Measurements from ENCODE around the gene PI4K2A.
A peak's percentile ranks its signal among the peaks of the same experiment; 100 is the strongest.

The PI4K2A gene

DNA sequence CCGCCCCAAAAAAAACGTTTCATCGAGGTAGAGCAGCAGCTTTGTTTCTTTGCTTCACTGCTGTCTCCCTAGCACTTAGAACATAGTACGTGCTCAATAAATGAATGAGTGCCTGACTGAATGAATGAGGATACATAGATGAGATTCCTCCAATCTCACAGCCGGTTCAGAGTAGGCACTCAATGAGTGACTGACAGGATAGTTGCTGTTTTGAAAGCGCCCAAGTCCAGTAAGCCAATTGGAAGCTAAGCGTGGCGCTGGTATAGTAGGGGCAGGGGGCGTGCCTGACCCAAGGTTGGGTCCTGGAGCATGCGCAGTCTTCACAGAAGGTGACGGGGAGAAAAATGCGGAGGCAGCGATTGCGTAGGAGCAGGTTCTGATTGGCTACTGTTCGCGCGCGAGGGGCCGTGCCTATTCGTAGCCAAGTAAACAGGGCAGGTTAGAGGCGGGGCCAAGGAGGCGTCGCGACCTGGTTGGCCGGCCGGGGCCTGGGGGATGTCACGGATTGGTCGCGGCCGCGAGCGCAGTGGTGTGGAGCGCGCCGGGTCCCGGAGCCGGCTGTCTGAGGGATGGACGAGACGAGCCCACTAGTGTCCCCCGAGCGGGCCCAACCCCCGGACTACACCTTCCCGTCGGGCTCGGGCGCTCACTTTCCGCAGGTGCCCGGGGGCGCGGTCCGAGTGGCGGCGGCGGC lies at the start of gene PI4K2A:
Gene PI4K2A (plus strand): TSS at position 498 of the 694 bp plus-strand sequence. CDS start 72 bp downstream, at position 570.
- DNase-seq, result peak; percentile 99 to 100

DNA sequence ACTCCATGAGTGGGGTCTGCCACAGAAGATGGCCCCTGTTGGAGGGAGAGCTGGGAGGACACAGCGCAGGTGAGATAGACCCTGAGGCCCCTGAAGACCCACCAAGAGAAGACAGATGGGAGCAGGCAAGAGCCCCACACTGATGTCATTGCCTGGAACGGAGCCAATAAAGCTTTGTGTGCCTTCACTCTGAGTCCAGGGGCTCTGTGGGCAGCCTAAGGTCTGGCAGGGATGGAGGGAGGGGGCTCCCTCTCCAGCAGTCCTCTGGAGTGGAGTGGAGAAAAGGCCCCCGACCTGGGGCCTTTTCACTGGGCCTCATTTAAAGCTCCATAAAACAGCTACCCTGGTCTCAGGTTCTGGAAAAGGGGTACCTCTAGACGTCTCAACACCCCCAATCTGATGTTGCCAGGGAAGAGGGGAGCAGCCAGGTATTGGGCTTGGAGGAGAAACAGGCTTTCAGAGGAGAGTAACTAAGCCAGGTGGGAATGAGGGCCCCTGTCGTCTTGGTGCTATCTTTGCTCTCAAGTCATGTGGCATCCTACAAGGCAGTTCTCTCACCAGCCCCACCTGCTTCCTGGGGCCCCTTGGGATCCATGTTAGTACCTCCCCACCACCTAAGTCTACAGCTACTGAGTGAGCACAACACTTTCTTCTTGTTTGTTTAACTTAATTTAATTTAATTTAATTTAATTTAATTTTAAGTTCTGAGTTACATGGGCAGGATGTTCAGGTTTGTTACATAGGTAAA lies 49.5 kb upstream of the PI4K2A start:
- no peak for DNase-seq

DNA sequence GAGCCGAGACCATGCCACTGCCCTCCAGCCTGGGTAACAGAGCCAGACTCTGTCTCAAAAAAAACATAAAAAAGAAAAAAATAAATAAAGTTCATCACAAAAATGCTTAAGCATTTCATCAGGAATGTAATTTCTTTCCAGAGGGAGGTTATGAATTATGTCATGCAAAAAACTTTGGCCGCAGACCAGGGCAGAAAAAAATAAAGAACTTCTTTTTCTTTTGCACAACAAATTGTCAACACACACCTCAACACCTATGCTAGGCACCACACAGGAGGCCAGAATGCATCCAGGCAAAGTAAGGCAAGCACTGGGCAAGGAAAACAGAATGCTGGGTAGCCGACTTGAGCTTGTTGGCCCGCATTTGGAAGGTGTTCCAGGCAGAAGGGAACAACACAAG lies 47.0 kb upstream of the PI4K2A start:
- no peak for DNase-seq

- no peak for DNase-seq
Measured at GRCh38 chr10:97596101-97597082, 44.1 kb upstream of the PI4K2A start.

- no peak for DNase-seq
Measured at GRCh38 chr10:97597778-97598177, 42.7 kb upstream of the PI4K2A start.

DNA sequence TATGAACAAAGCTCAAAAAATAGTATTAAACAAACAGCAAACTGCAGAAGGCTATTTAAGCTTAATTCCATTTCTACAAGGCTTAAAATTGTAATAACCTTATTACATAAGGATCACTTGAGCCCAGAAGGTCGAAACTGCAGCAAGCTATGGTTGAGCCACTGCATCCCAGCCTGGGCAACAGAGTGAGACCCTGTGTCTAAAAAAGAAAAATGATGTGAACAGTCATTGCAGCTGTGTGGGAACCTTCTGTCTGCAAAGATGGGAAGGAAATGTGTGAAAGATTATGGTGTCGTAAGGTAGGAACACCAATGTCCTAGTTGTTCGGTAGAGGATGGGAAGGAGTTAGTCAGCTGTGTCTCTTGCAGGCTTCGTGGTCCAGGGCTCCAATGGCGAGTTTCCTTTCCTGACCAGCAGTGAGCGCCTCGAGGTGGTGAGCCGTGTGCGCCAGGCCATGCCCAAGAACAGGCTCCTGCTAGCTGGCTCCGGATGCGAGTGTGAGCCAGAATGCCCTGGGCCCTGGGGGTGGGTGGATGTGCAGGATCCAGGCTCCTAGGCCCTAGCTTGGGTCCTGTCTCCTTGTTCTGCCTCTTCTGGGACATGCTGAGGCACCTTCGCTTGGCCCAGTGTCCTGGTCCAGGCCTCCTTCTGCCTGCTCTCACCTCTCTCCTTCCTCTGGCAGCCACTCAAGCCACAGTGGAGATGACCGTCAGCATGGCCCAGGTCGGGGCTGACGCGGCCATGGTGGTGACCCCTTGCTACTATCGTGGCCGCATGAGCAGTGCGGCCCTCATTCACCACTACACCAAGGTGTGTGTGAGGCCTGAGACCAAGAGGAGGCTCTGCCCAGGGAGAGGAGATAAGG lies 41.8 kb upstream of the PI4K2A start:
- no peak for DNase-seq

DNA sequence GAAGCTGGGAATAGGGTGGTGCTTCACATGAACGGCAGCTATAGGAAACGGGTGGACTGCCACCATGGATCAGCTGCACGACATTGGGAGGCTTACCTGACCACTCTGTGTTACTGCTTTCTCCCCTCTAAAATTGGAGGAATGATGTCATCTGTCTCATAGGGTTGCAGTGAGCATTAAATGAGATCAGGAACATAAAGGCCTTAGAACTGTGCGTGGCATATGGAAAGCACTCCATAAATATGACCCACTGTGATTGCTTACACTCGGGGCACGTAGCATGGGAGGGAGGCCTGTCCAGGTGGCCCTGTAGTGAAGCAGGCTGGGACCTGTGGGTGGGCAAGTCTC lies 41.2 kb upstream of the PI4K2A start:
- DNase-seq, result no peak

DNA sequence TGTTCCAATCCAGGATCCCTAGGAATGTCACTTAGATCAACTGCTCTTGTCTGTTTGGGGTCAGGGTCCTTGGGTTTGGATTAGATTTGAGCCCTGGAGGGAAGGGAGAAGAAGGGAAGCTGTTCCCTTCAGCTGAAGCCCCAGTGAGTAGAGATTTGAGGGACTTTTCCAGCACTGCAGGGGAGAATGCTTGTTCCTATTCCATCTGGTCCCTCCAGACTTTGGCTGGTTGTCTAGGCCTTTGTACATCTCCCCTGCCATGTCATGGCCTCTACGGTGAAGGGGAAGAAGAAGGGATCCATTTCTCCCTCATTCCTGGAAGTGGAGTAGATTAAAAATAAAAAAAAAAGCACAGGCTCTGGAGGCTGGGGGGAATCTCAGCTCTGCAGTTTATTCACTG lies 39.9 kb upstream of the PI4K2A start:
- DNase-seq, result no peak

- DNase-seq, result no peak
Measured at GRCh38 chr10:97601268-97602215, 38.9 kb upstream of the PI4K2A start.

DNA sequence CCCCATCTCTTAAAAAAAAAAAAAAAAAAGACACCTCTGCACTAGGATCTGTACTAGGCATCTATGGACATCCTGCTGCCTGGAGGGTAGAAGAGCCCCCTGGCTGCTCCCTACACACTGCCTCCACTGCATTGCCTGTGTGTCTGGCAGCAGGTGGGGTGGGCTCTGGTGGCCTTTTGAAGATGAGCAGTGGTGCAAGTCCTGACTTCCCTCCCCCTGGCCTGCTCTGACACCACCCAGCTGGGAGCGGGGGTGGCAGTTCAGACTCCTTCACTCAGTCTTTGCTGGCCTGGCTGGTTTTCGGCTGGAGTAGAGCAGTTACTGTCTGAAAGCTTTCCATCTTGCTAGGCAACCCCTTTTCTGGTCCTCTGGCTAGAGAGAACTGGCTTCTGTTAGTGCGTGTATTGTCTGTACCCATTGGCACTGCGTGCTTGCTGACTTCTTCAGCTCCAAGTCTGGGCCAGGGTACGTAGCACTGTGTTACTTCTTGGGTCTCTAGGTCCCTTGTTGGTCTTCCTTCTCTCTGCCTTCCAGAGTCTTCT lies 33.3 kb upstream of the PI4K2A start:
- DNase-seq, result no peak

DNA sequence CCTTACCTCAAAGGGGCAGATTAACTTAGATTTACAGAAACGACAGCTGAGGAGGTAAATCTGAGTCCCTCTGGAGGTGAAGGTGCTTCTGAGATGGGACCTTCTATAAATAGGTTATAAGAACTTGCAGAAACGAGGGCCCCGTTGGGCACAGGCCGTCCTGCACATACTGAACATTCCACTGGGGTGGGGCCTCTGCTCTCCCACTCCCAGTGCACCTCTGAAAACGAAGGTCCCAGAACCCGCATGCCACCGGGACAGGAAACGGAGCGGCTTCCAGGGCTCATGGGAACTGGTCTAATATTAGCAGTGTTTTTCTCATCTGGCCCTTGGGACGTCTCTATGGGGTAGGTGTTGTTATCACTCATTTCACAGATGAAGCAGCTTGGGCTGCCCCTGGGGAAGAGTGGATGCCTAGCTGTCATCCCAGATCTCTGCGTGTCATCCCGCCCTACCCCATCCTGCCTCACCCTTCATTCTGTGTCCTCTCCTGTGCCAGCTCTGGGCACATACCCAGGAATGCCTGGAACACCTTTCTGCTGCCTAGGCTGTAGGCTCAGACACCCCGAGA lies 31.4 kb upstream of the PI4K2A start:
- DNase-seq, result no peak

- no peak for DNase-seq
Measured at GRCh38 chr10:97611473-97611872, 29.0 kb upstream of the PI4K2A start.

- DNase-seq, result no peak
Measured at GRCh38 chr10:97612386-97612785, 28.1 kb upstream of the PI4K2A start.

- DNase-seq, result no peak
Measured at GRCh38 chr10:97618285-97618684, 22.2 kb upstream of the PI4K2A start.

DNA sequence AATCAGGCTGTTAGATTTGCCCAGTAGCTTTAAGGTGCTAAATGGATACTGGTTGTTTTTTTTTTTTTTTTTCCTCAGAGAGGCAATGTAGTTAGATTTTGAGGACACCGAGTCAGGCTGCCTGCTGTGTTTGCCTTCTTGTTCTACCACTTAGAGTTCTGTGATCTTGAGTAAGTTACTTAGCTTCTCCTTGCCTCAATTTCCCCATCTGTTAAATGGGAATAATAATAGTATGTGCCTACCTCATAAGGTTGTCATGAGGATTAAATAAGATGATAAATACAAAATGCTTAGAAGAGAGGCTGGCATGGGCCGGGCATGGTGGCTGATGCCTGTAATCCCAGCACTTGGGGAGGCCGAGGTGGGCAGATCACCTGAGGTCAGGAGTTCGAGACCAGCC lies 21.7 kb upstream of the PI4K2A start:
- DNase-seq, result no peak

DNA sequence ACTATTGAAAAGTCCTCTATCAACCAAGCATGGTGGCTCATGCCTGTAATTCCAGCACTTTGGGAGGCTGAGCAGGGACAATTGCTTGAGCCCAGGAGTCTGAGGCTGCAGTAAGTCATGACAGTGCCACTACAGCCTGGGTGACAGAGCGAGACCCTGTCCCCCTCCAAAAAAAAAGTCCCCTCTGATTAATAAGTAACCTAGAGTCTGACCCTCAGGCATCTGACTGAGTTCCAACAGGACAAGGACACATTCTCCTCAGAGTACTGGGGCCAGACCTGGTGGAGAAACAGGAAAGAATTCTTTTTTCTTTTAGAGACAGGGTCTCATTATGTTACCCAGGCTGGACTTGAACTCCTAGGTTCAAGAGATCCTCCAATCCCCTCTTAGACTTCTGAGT lies 17.2 kb upstream of the PI4K2A start:
- DNase-seq, result no peak

DNA sequence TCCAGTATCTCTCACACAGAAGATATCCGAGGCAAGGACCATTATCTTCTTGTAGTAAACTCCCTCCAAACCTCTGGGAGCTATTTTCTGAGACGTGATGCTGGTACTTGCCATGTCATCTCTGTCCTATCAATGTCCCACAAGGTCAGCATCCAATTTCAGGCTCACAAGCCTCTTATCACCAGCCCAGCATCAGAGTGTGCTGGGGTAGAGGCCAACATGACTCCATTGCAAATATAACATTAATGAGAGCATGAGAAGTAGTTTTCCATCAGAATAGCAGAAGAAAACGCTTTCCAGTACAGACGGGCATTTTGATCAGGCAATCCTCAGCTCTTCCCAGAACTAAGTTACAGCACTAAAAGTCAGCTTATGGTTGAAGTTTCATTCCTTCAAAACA lies 12.7 kb upstream of the PI4K2A start:
- no peak for DNase-seq

- no peak for DNase-seq
Measured at GRCh38 chr10:97628228-97628627, 12.2 kb upstream of the PI4K2A start.

DNA sequence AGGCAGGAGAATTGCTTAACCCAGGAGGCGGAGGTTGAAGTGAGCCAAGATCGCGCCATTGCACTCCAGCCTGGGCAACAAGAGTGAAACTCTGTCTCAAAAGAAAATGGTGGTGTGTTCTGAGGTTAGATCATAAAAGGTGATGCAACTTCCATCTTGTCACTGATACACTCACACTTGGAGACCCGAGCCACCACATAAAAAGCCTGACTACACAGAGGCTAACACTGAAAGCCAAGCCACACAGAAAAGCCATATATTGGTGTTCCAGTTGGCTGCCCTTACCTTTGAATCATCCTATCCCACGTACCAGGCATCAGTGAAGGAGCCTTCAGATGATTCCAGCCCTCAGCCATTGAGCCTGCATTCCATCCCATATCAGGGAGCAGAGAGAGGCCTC lies 11.2 kb upstream of the PI4K2A start:
- DNase-seq, result no peak

DNA sequence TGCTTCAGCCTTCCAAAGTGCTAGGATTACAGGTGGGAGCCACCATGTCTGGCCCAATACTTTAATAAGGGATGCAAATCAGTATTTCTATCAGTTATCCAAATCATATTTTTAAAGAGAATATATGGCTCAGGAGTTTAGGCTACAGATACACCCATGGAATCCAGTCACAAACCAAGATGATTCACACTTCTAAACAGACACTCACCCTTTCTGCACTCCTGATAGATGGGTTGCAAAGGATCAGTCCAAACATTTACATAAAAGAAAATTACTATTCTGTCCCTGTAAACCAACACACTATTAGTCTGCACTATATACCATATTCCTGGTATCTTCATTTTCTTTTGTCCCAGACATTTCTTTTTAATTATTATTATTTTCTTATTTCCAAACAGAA lies 9.4 kb upstream of the PI4K2A start:
- no peak for DNase-seq
